Measurements from ENCODE around the gene ANGEL1. TPM values are rescaled to one million over a fixed set of nuclear protein-coding genes. Genes with fewer than 3 reads are reported as not detected.
A peak's percentile ranks its signal among the peaks of the same experiment; 100 is the strongest.

Gene ANGEL1
- total and polyA plus RNA-seq, 9 of the 15 experiments (the other 6 are each of a cell fraction or from before 2014, with no cell fraction given), result 2.1 to 22.2 (median 7.3) TPM

GRCh38 chr14:76812422-76813383 lies at the start of gene ANGEL1 (continued):
- TF ChIP-seq ZNF76 (CRISPR knock-in tag; IDR thresholded peaks at IDR 0.05; ENCODE audit: borderline replicate concordance) (no peak), BHLHE40 (IDR thresholded peaks at IDR 0.05; ENCODE audit: low read length) (peak; percentile 40; the same call in 1 of the 2 replicates), BCL6 (CRISPR knock-in tag; IDR thresholded peaks at IDR 0.05) (no peak), STAT5B (CRISPR knock-in tag; IDR thresholded peaks at IDR 0.05) (no peak), ZNF384 (IDR thresholded peaks at IDR 0.05; ENCODE audit: low read depth, low read length) (peak; percentile 68; the same call in 1 of the 2 replicates), ZKSCAN8 (CRISPR knock-in tag; IDR thresholded peaks at IDR 0.05) (no peak), ZNF41 (CRISPR knock-in tag; conservative IDR thresholded peaks at IDR 0.05) (no peak), SIN3B (IDR thresholded peaks at IDR 0.05; ENCODE audit: low read depth) (no peak), MNT (conservative IDR thresholded peaks at IDR 0.05) (peak; percentile 98 to 99), RREB1 (CRISPR knock-in tag; IDR thresholded peaks at IDR 0.05) (no peak), NONO (IDR thresholded peaks at IDR 0.05; ENCODE audit: low read depth in 2 of 2, low read length in 1 of 2) (peak; percentile 35 to 74; a peak in 3 of 4 replicates), BCLAF1 (IDR thresholded peaks at IDR 0.05; ENCODE audit: borderline replicate concordance in 1 of 2, control insufficient read depth in 1 of 2, low read depth in 2 of 2, low read length in 1 of 2) (no peak), MYC (IDR thresholded peaks at IDR 0.05; ENCODE audit: low read depth, low read length) (peak; percentile 98), MYC (CRISPR knock-in tag; IDR thresholded peaks at IDR 0.05; ENCODE audit: borderline replicate concordance, low read depth) (no peak), ZNF347 (CRISPR knock-in tag; IDR thresholded peaks at IDR 0.05; ENCODE audit: low read depth) (no peak), PURB (CRISPR knock-in tag; IDR thresholded peaks at IDR 0.05; ENCODE audit: low read depth) (no peak)

Measured in K562 (cell line).